PFSK-1 (cell line): ENCODE data around the gene SLX9.

ENCODE experiments used
- FOXP2 ChIP-seq: optimal IDR thresholded peaks from 2 replicates; pipeline ENCODE3; 2011; ENCODE audit warnings: borderline replicate concordance, control low read depth, inconsistent platforms; ENCODE audit not compliant: insufficient read depth; ENCODE audit errors: extremely low read length, extremely low read depth
- POLR2AphosphoS5 ChIP-seq: IDR thresholded peaks from 2 replicates; pipeline ENCODE4 v1.6.1; 2012; ENCODE audit warnings: low read depth, mild to moderate bottlenecking, control low read depth, low read length, moderate library complexity
- SIN3A ChIP-seq: IDR thresholded peaks from 2 replicates; pipeline ENCODE4 v1.6.1; 2012; ENCODE audit warnings: mild to moderate bottlenecking, low read length, moderate library complexity, borderline replicate concordance; ENCODE audit not compliant: insufficient read depth
- TAF1 ChIP-seq: IDR thresholded peaks from 2 replicates; pipeline ENCODE4 v1.6.1; 2012; ENCODE audit warnings: low read length, control low read depth, borderline replicate concordance; ENCODE audit not compliant: insufficient read depth
- TF ChIP-seq, protein P1 (sequence below), 2 experiments: IDR thresholded peaks; 2 replicates each; pipeline versions ENCODE4 v1.6.1 to v1.8.0; 2011 to 2012; ENCODE audit warnings: low read depth in 2 of 2, low read length in 2 of 2, control low read depth in 1 of 2, inconsistent platforms in 1 of 2, mild to moderate bottlenecking in 1 of 2, moderate library complexity in 1 of 2; ENCODE audit not compliant: insufficient read depth in 1 of 2

Gene SLX9

DNA sequence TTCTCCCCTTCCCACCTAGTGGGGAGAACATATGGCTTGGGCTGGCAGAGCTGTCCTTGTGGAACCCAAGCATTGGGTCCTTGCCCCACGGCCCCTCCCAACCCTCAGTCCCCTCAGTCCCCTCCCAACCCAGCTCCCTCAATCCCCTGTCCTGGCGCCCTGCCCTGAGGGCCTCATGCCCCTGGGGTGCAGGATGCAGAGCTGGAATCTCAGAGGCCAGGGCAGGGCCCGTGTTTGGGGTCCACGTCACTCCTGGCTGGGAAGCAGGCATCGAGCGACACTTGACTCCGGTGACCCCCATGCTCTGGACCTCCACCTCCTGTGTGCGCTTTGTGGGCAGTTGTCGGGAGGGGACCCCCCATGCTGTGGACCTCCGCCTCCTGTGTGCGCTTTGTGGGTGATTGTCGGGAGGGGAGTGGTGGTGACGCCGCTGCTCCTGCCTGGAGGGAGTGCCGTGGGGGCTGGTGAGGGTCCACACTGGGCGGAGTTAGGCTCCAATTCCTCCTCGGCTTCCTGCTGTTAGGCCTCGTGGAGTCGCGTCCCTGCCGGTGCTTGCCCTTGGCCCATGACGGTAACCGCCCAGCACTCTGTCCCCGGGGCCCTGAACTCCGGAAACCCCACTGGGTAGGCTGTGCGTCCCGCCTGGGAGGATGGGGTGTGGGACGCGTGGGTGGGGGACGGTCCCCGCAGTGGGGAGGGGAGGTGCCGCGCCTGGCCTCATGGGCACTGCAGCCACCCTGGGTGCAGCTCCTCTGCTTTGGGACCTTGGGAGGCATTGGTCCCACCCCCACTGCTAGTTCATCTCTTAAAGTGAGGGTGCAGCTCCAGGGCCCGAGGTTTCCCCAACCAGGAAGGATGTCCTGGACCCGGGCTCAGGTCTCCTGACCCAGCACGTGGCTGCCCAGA is 31.2 kb downstream of the SLX9 start:
- TF ChIP-seq POLR2AphosphoS5: no peak
- TF ChIP-seq, protein P1, sequence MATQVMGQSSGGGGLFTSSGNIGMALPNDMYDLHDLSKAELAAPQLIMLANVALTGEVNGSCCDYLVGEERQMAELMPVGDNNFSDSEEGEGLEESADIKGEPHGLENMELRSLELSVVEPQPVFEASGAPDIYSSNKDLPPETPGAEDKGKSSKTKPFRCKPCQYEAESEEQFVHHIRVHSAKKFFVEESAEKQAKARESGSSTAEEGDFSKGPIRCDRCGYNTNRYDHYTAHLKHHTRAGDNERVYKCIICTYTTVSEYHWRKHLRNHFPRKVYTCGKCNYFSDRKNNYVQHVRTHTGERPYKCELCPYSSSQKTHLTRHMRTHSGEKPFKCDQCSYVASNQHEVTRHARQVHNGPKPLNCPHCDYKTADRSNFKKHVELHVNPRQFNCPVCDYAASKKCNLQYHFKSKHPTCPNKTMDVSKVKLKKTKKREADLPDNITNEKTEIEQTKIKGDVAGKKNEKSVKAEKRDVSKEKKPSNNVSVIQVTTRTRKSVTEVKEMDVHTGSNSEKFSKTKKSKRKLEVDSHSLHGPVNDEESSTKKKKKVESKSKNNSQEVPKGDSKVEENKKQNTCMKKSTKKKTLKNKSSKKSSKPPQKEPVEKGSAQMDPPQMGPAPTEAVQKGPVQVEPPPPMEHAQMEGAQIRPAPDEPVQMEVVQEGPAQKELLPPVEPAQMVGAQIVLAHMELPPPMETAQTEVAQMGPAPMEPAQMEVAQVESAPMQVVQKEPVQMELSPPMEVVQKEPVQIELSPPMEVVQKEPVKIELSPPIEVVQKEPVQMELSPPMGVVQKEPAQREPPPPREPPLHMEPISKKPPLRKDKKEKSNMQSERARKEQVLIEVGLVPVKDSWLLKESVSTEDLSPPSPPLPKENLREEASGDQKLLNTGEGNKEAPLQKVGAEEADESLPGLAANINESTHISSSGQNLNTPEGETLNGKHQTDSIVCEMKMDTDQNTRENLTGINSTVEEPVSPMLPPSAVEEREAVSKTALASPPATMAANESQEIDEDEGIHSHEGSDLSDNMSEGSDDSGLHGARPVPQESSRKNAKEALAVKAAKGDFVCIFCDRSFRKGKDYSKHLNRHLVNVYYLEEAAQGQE (IDR thresholded peaks at IDR 0.05; ENCODE audit: insufficient read depth in 1 of 2, low read depth in 2 of 2, low read length in 2 of 2): no peak
- no peak for TF ChIP-seq SIN3A
- TF ChIP-seq TAF1: no peak
- TF ChIP-seq FOXP2: no peak

DNA sequence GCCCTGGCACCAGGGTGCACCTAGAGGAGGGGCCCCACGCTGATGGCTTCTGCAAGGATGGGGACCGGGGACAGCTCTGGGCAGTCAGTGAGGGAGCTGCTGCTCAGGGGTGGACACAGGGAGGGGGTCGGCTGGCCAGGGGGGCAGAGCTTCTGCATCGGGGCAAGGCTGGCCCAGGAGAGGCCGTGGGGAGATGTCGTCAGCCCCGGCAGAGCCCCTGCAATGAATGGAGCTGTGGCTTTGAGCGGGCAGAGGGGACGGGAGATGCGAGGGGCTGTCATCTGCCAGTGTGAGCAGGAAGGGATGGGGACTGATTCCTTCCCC is 31.8 kb downstream of the SLX9 start:
- TF ChIP-seq FOXP2: no peak
- TF ChIP-seq TAF1: no peak
- TF ChIP-seq SIN3A: no peak
- TF ChIP-seq, protein P1 (IDR thresholded peaks at IDR 0.05; ENCODE audit: insufficient read depth in 1 of 2, low read depth in 2 of 2, low read length in 2 of 2): no peak
- no peak for TF ChIP-seq POLR2AphosphoS5

DNA sequence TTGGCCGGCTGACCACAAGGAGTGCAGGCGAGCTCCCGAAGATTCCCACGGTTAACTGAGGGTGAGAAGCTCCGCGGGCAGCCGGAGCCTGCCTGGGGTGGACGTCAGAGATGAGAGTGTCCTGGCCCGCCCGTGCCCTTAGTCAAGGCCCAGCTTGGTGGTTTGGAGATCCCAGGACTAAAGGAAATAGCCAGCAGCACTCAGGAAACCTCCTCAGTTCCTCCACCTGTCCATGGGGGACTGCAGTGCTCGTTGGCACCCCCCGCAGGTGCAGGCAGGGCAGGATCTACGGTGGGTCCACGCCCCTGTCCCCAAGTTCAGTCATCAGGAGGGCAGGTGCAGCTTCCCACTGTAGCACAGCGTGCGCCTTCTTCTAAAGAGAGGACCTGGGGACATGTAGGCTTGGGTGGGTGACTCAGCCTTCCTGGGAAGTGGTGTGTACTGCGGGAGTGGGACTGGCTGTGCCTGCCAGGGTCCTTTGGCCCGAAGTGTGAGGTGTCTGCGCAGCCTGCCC is 32.5 kb downstream of the SLX9 start:
- TF ChIP-seq FOXP2 (no peak), POLR2AphosphoS5 (no peak), SIN3A (no peak), TAF1 (no peak)
- TF ChIP-seq, protein P1 (IDR thresholded peaks at IDR 0.05; ENCODE audit: insufficient read depth in 1 of 2, low read depth in 2 of 2, low read length in 2 of 2): no peak

DNA sequence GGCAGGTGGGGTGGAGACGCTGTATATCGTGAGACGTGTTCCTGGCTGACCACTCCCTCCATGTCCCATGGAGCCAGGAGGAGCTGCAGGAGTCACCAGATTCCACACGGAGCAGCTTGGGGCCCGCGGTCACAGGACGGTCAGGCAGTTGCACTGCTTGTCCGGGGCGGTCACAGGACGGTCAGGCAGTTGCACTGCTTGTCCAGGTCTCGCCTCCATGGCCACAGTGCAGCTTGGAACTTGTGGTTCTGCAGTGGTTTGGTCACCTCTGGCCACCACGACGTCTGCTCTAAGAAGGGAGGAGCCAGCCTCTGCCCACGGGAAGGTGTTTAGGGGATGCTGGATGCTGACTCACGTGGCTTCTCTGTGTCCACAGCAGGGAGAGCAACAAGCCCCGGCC is 33.0 kb downstream of the SLX9 start:
- no peak for TF ChIP-seq SIN3A
- TF ChIP-seq, protein P1 (IDR thresholded peaks at IDR 0.05; ENCODE audit: insufficient read depth in 1 of 2, low read depth in 2 of 2, low read length in 2 of 2): no peak
- no peak for TF ChIP-seq FOXP2
- TF ChIP-seq TAF1: no peak
- no peak for TF ChIP-seq POLR2AphosphoS5
